Liver (tissue), 9 donors: ENCODE results near the gene CST7. TPM values are rescaled to one million over a fixed set of nuclear protein-coding genes. Genes with fewer than 3 reads are reported as not detected.

ENCODE experiments used
- DNase-seq: peaks from one replicate; pipeline ENCODE4 v3.0.0-alpha.2; 2017; ENCODE audit warnings: low spot score
- H3K27ac ChIP-seq, 2 donors: one replicate each; pipeline ENCODE4 v1.7.0; 2013; ENCODE audit warnings: inconsistent platforms in 2 of 2, low read length in 2 of 2, control low read depth in 1 of 2, low read depth in 1 of 2, mild to moderate bottlenecking in 1 of 2
- H3K27me3 ChIP-seq, 4 donors: one replicate each; pipeline versions ENCODE4 v1.6.1 to v1.7.0; 2013; ENCODE audit warnings: low read length in 3 of 4, inconsistent platforms in 1 of 4, mild to moderate bottlenecking in 1 of 4, moderate library complexity in 1 of 4; ENCODE audit not compliant: control insufficient read depth in 4 of 4, insufficient read depth in 4 of 4
- H3K36me3 ChIP-seq, 4 donors: one replicate each; pipeline versions ENCODE4 v1.6.1 to v1.7.0; 2013; ENCODE audit warnings: low read length in 3 of 4, mild to moderate bottlenecking in 3 of 4, low read depth in 1 of 4, moderate library complexity in 1 of 4; ENCODE audit not compliant: control insufficient read depth in 4 of 4, insufficient read depth in 3 of 4
- H3K4me1 ChIP-seq, 4 donors: one replicate each; pipeline versions ENCODE4 v1.6.1 to v1.7.0; 2013; ENCODE audit warnings: low read length in 3 of 4, mild to moderate bottlenecking in 3 of 4, moderate library complexity in 1 of 4; ENCODE audit not compliant: control insufficient read depth in 4 of 4, insufficient read depth in 4 of 4
- H3K4me3 ChIP-seq, 3 donors: one replicate each; pipeline versions ENCODE4 v1.6.1 to v1.7.0; 2013; ENCODE audit warnings: low read length in 3 of 3, control low read depth in 1 of 3, low read depth in 1 of 3, mild to moderate bottlenecking in 1 of 3
- H3K9ac ChIP-seq, 2 donors: one replicate each; pipeline ENCODE4 v1.7.0; 2013; ENCODE audit warnings: low read length in 2 of 2, mild to moderate bottlenecking in 2 of 2, moderate library complexity in 2 of 2, control low read depth in 1 of 2, low read depth in 1 of 2
- H3K9me3 ChIP-seq, 4 donors: one replicate each; pipeline versions ENCODE4 v1.6.1 to v1.7.0; 2013; ENCODE audit warnings: low read length in 3 of 4; ENCODE audit not compliant: control insufficient read depth in 4 of 4
- EGR1 ChIP-seq, 2 donors: IDR thresholded peaks; 2 replicates each; pipeline ENCODE4 v1.6.1; 2016 to 2018; ENCODE audit warnings: antibody characterized with exemption in 2 of 2, low read depth in 2 of 2
- FOXA1 ChIP-seq: IDR thresholded peaks from 2 replicates; pipeline ENCODE4 v1.6.1; 2016; ENCODE audit warnings: antibody characterized with exemption
- GABPA ChIP-seq, 2 donors: IDR thresholded peaks in 1 of 2; conservative IDR thresholded peaks in 1 of 2; 2 replicates each; pipeline ENCODE4 v1.6.1; 2016; ENCODE audit warnings: antibody characterized with exemption in 2 of 2, mild to moderate bottlenecking in 1 of 2, moderate library complexity in 1 of 2
- HNF4A ChIP-seq, 2 donors: conservative IDR thresholded peaks; 2 replicates each; pipeline ENCODE4 v1.6.1; 2016; ENCODE audit warnings: antibody characterized with exemption in 2 of 2, mild to moderate bottlenecking in 2 of 2
- HNF4G ChIP-seq: IDR thresholded peaks from 2 replicates; pipeline ENCODE4 v1.6.1; 2016; ENCODE audit warnings: antibody characterized with exemption
- JUND ChIP-seq, 2 donors: IDR thresholded peaks; 2 replicates each; pipeline ENCODE4 v1.6.1; 2016; ENCODE audit warnings: antibody characterized with exemption in 2 of 2
- NR2F2 ChIP-seq: IDR thresholded peaks from 2 replicates; pipeline ENCODE4 v1.6.1; 2016; ENCODE audit warnings: antibody characterized with exemption
- RAD21 ChIP-seq, 2 donors: IDR thresholded peaks; 2 replicates each; pipeline ENCODE4 v1.6.1; 2016; ENCODE audit warnings: antibody characterized with exemption in 2 of 2, mild to moderate bottlenecking in 2 of 2
- REST ChIP-seq: IDR thresholded peaks from 2 replicates; pipeline ENCODE4 v1.6.1; 2016; ENCODE audit warnings: antibody characterized with exemption, mild to moderate bottlenecking
- RXRA ChIP-seq, 2 donors: IDR thresholded peaks; 2 replicates each; pipeline ENCODE4 v1.6.1; 2017 to 2018; ENCODE audit warnings: antibody characterized with exemption in 2 of 2, mild to moderate bottlenecking in 1 of 2
- SP1 ChIP-seq: IDR thresholded peaks from 2 replicates; pipeline ENCODE4 v1.6.1; 2018; ENCODE audit warnings: antibody characterized with exemption, mild to moderate bottlenecking
- TAF1 ChIP-seq: conservative IDR thresholded peaks from 2 replicates; pipeline ENCODE4 v1.6.1; 2016; ENCODE audit warnings: antibody characterized with exemption, mild to moderate bottlenecking
- YY1 ChIP-seq: IDR thresholded peaks from 2 replicates; pipeline ENCODE4 v1.6.1; 2016; ENCODE audit warnings: antibody characterized with exemption, mild to moderate bottlenecking
- ZBTB33 ChIP-seq: IDR thresholded peaks from 2 replicates; pipeline ENCODE4 v1.6.1; 2016; ENCODE audit warnings: antibody characterized with exemption
- WGBS: extraction: QIAGEN DNeasy Blood & Tissue Kit; methylation state at CpG from one replicate; pipeline ENCODE4 v1.1.7; 2013; 5-methylcytosine and 5-hydroxymethylcytosine counted together
- polyA plus RNA-seq, 2 donors: library from polyadenylated mRNA; stranded (reverse) in 1 of 2; unstranded in 1 of 2; fragments of 200-250 nt in 1 of 2; fragments of >200 nt in 1 of 2; fragmentation: Nextera tagmentation in 1 of 2; extraction: Ambion mirVana in 1 of 2; gene quantifications; one replicate each; pipeline versions ENCODE4 v1.2.1 to v1.2.3, GENCODE V29; 2013 to 2015
- total RNA-seq, 2 donors: library from RNA; depleted of rRNA; stranded (reverse); fragments of >200 nt; gene quantifications; one replicate each; pipeline ENCODE4 v1.2.3, GENCODE V29; 2014
- TF ChIP-seq, protein P1 (sequence below): fragments of 150-350 bp; IDR thresholded peaks from 2 replicates; pipeline ENCODE4 v1.5.1; 2017; ENCODE audit warnings: improper control_type of control experiment, low read depth, low read length; ENCODE audit not compliant: missing input control
- TF ChIP-seq, protein P2 (sequence below): IDR thresholded peaks from 2 replicates; pipeline ENCODE4 v1.6.1; 2016; ENCODE audit warnings: antibody characterized with exemption
- TF ChIP-seq, protein P3 (sequence below): IDR thresholded peaks from 2 replicates; pipeline ENCODE4 v1.6.1; 2016; ENCODE audit warnings: antibody characterized with exemption
- donor health status: healthy.
- donor health status: healthy.
- donor health status: healthy.
- donor health status: healthy.
- donor health status: healthy.

CST7 gene
- total and polyA plus RNA-seq, 4 donors: 1.5 to 15.1 (median 2.7) TPM

- WGBS: 92% methylated on average over 4 of the region's 4 CpGs
- H3K27ac ChIP-seq: no peak overlapping the region
- H3K4me3 ChIP-seq: no peak overlapping the region
- no peaks in the 10 kb centered on the region for H3K9me3 ChIP-seq
- H3K9ac ChIP-seq: no peak overlapping the region
- no peak for TF ChIP-seq YY1
- TF ChIP-seq GABPA (IDR thresholded peaks at IDR 0.05 in 1 of 2, conservative IDR thresholded peaks at IDR 0.05 in 1 of 2): no peak
- no peak for TF ChIP-seq JUND (IDR thresholded peaks at IDR 0.05)
- TF ChIP-seq HNF4A (conservative IDR thresholded peaks at IDR 0.05): no peak
- TF ChIP-seq, protein P1, sequence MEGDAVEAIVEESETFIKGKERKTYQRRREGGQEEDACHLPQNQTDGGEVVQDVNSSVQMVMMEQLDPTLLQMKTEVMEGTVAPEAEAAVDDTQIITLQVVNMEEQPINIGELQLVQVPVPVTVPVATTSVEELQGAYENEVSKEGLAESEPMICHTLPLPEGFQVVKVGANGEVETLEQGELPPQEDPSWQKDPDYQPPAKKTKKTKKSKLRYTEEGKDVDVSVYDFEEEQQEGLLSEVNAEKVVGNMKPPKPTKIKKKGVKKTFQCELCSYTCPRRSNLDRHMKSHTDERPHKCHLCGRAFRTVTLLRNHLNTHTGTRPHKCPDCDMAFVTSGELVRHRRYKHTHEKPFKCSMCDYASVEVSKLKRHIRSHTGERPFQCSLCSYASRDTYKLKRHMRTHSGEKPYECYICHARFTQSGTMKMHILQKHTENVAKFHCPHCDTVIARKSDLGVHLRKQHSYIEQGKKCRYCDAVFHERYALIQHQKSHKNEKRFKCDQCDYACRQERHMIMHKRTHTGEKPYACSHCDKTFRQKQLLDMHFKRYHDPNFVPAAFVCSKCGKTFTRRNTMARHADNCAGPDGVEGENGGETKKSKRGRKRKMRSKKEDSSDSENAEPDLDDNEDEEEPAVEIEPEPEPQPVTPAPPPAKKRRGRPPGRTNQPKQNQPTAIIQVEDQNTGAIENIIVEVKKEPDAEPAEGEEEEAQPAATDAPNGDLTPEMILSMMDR: no peak
- TF ChIP-seq EGR1 (IDR thresholded peaks at IDR 0.05; ENCODE audit: low read depth in 2 of 2): no peak
- TF ChIP-seq, protein P2, sequence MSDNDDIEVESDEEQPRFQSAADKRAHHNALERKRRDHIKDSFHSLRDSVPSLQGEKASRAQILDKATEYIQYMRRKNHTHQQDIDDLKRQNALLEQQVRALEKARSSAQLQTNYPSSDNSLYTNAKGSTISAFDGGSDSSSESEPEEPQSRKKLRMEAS: no peak
- TF ChIP-seq RAD21 (IDR thresholded peaks at IDR 0.05): no peak
- TF ChIP-seq FOXA1: no peak
- TF ChIP-seq TAF1: no peak
- TF ChIP-seq SP1: no peak
- no peak for TF ChIP-seq NR2F2
- TF ChIP-seq REST: no peak
- no peak for TF ChIP-seq RXRA (IDR thresholded peaks at IDR 0.05)
- TF ChIP-seq, protein P3, sequence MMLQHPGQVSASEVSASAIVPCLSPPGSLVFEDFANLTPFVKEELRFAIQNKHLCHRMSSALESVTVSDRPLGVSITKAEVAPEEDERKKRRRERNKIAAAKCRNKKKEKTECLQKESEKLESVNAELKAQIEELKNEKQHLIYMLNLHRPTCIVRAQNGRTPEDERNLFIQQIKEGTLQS: no peak
- no peak for TF ChIP-seq HNF4G
- TF ChIP-seq ZBTB33: no peak
- no peak for DNase-seq
- H3K36me3 ChIP-seq: no peaks in the 10 kb centered on the region
- H3K27me3 ChIP-seq: no peaks in the 10 kb centered on the region
- H3K4me1 ChIP-seq: peaks cover 0 to 3% (median 0%) of the 10 kb centered on the region in 4 donors
Measured at GRCh38 chr20:24935766-24936525, 13.1 kb upstream of the CST7 start.
